GM12873 (cell line): ENCODE measurements around the gene CCL8.

Experiments used
- TF ChIP-seq, protein P1 (sequence below): IDR thresholded peaks from 2 replicates; pipeline ENCODE4 v1.5.1; 2012; ENCODE audit warnings: low read depth, mild to moderate bottlenecking, moderate library complexity, low read length, control low read depth; ENCODE audit not compliant: insufficient read depth; ENCODE audit errors: missing control alignments

CCL8 gene

DNA sequence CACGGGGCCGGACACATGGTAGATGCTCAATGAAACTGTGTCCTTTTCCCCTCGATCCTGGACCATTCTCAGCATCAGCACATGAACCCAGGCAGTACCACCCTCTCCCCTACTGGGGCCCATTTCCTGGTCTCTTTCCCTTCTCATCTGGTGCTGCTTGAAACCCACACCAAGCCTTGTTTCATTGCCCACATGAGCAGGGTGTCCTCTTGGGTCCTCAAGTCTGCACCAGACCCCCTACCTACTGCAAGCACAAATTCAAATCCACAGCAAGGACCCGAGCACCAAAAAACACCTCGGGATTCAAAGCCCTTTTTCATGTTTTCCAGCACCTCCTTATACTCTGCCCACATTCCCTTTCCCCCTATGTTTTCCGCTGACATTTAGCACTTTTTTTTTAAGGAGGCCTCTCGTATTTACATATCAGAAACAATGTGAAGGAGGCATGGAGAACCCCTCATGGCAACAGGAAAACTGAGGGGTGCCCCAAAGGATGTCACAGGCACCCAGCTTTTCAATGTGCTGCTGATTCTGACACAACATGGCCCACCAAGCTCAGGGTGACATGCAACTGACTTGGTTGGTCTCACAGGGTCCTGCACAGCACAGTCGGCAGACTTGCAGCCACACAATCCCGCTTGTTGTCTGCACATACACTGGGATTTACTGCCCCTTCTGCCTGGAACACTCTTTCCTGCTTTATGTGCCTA lies 48.4 kb downstream of the CCL8 start:
- TF ChIP-seq, protein P1, sequence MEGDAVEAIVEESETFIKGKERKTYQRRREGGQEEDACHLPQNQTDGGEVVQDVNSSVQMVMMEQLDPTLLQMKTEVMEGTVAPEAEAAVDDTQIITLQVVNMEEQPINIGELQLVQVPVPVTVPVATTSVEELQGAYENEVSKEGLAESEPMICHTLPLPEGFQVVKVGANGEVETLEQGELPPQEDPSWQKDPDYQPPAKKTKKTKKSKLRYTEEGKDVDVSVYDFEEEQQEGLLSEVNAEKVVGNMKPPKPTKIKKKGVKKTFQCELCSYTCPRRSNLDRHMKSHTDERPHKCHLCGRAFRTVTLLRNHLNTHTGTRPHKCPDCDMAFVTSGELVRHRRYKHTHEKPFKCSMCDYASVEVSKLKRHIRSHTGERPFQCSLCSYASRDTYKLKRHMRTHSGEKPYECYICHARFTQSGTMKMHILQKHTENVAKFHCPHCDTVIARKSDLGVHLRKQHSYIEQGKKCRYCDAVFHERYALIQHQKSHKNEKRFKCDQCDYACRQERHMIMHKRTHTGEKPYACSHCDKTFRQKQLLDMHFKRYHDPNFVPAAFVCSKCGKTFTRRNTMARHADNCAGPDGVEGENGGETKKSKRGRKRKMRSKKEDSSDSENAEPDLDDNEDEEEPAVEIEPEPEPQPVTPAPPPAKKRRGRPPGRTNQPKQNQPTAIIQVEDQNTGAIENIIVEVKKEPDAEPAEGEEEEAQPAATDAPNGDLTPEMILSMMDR: no peak

DNA sequence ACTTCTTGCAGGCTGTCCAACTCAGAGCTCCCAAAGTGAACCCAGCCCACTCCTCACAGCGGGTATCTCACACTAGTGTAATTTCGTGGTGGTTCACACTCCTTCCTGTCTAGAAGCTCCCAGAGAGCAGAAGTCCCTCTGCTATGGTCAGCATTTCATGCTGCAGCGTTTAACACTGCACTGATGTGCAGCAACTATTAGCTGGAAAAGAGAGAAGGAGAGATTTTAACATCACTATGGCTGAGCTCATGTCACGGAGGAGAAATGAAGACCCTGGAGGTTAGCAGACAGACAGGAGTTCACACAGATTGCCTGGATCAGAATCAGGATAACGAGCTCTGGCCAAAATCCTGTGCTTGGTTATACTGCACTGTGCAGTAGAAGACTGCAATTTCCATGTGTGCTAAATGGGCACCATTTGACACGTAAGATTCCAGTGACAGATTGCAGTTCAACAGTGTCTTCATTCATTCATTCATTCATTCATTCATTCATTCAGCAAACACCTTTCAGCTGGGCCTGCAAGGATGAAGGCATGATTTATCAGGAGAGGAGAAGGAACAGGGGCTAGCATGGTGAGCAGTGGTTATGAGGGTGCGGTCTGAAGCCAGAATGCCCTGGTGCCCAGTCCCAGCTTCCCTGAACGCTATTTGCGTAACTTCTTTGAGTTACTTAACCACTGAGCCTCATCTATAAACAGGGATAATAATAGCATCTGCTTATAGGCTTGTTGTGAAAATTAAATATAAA lies 49.1 kb downstream of the CCL8 start:
- TF ChIP-seq, protein P1: no peak

DNA sequence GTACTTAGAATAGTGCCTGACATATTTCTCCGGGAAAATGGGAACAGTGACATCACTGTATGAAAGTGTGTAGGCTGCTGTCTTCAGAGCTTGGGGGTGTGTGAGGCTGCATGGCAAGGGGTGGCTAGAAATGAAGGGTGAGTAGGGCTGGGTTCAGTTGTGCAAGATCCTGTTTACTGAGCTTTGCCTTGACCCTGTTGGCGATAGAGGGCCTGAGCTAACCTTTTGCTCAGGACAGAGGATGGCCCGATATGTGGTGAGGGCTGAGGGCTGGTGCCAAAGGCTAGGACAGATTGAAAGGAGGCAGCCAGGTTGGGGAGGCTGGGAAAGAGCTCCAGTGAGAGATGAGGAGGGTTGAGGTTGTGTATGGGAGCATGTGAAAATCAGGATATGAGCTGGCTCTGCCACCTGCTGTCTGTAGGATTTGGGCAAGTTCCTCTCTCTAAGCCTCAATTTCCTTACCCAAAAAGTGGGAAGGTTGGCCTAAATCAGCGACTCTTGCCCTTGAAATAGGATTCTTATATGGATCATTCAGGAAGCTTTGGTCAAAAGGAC lies 49.8 kb downstream of the CCL8 start:
- TF ChIP-seq, protein P1: no peak

DNA sequence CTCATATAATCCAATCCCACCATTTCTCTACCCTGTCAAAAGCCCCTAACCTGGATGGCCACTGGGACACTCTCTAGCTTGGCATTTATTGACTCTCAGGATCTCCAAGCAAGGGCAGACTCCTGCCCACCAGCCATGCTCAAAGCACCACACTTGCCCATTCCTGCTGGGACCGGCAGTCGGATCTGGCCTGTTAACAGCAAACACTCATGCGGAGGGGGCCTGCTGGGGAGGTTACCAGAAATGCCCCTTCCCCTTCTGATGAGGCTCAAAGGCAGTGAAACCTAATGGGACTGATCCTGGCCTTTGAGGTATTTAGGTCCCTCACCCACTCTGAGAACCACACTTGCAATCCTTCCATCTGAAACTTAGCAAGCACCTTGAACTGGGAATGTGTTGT lies 50.3 kb downstream of the CCL8 start:
- TF ChIP-seq, protein P1: no peak

DNA sequence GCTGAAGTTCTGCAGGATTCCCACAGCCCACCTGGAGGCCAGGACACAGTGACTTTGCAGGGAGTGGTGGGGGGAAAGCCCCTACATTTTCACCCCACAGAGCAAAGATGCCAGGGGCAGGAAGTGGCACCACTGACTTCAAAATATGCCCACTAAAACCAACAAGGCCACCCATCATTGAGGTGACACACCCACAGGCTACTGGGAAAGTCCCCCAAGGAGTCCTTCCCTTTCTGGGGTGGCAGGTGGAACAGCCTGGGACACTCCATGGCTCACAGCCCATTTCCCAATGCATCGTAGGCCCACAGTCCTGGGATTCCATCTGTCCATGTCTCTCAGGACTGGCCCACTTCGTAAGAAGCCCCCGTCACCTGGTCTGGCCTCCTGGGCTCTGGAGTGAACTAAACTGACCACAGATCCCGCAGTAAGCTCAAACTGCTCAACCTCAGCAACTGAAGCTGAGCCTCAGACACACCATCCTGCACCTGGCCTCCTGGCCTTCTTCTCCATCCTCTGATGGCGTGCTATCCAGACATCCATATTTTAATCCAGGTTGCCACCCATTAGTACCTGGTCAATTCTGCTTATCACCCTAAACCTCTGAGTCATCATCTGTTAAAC lies 51.3 kb downstream of the CCL8 start:
- TF ChIP-seq, protein P1: no peak

DNA sequence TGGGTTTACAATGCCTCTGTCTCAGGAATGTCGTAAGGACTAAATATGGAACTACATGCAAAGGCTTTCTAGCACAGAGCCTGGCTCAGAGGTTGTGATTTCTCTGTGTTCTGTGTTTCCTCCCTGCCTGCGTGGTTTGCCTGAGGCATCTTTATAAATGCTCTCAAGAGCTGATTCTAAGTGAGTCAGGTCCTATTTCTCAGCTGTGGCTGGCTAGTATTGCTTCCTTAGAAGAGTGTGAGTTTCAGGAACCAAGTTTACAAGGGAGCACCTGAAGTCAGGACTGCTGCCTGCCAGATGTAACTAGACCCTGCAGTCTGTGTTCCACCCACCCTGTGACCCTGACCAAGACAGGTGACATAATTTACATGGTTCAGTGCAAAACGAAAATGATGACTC lies 51.8 kb downstream of the CCL8 start:
- TF ChIP-seq, protein P1: no peak
